ENCODE results near the gene WDR86. TPM values are rescaled to one million over a fixed set of nuclear protein-coding genes. Genes with fewer than 3 reads are reported as not detected.

WDR86 gene
- total RNA-seq, 1 donor from 2014 or later = not detected

GRCh38 chr7:151448261-151449252, 38.7 kb upstream of the WDR86 start:
- DNase-seq = peak; percentile 93
- H3K9me3 Mint-ChIP-seq = no peaks in the 10 kb centered on the region
- H3K27ac Mint-ChIP-seq = no peak overlapping the region
- H3K4me1 Mint-ChIP-seq = peaks cover 4% of the 10 kb centered on the region
- peaks cover 18% of the 10 kb centered on the region for H3K27me3 Mint-ChIP-seq
- H3K4me3 Mint-ChIP-seq = peak overlapping the region; percentile 65
- intact Hi-C loops (cut with micrococcal nuclease) = loop anchor here (1.0 to 10.0 kb wide), 4 partner anchors 80 to 204 kb away; partner anchors contain the start of gene SMARCD3
- no peaks in the 10 kb centered on the region for H3K36me3 Mint-ChIP-seq (ENCODE audit: low read depth)

- Mint-ChIP-seq H3K9me3 (no peaks in the 10 kb centered on the region), H3K4me3 (peak overlapping the region; percentile 71), H3K27me3 (peaks cover 22% of the 10 kb centered on the region), H3K36me3 (ENCODE audit: low read depth) (no peaks in the 10 kb centered on the region), H3K27ac (no peak overlapping the region), H3K4me1 (peaks cover 4% of the 10 kb centered on the region)
- intact Hi-C loops (cut with micrococcal nuclease) = loop anchor here (1.0 to 10.0 kb wide), 5 partner anchors 39 to 203 kb away; partner anchors contain the start of gene SMARCD3
- DNase-seq = no peak
These were observed 38.0 kb upstream of the WDR86 start for GRCh38 chr7:151447901-151448260.

GRCh38 chr7:151447312-151447711, 37.5 kb upstream of the WDR86 start:
- Mint-ChIP-seq H3K36me3 (ENCODE audit: low read depth) (no peaks in the 10 kb centered on the region), H3K4me1 (peaks cover 6% of the 10 kb centered on the region), H3K4me3 (no peak overlapping the region), H3K27ac (no peak overlapping the region), H3K27me3 (peaks cover 22% of the 10 kb centered on the region), H3K9me3 (no peaks in the 10 kb centered on the region)
- DNase-seq = no peak
- intact Hi-C loops (cut with micrococcal nuclease) = loop anchor here (2.0 to 10.0 kb wide), 4 partner anchors 39 to 203 kb away; partner anchors contain the start of gene SMARCD3

GRCh38 chr7:151446412-151446811, 36.6 kb upstream of the WDR86 start:
- no peak overlapping the region for H3K27ac Mint-ChIP-seq
- intact Hi-C loops (cut with micrococcal nuclease) = loop anchor here (2.0 to 10.0 kb wide), 4 partner anchors 38 to 202 kb away; partner anchors contain the start of gene SMARCD3

GRCh38 chr7:151444632-151445031, 34.8 kb upstream of the WDR86 start:
- Mint-ChIP-seq H3K4me3 (no peak overlapping the region), H3K27ac (no peak overlapping the region), H3K36me3 (ENCODE audit: low read depth) (no peaks in the 10 kb centered on the region), H3K4me1 (peaks cover 20% of the 10 kb centered on the region), H3K27me3 (peaks cover 31% of the 10 kb centered on the region), H3K9me3 (no peaks in the 10 kb centered on the region)
- intact Hi-C loops (cut with micrococcal nuclease) = loop anchor here (5.0 to 10.0 kb wide), 3 partner anchors 92 to 200 kb away; partner anchors contain the start of gene SMARCD3
- DNase-seq = no peak

More at GRCh38 chr7:151446412-151446811, 36.6 kb upstream of the WDR86 start:
- peaks cover 10% of the 10 kb centered on the region for H3K4me1 Mint-ChIP-seq
- H3K9me3 Mint-ChIP-seq = no peaks in the 10 kb centered on the region
- no peaks in the 10 kb centered on the region for H3K36me3 Mint-ChIP-seq (ENCODE audit: low read depth)
- no peak for DNase-seq
- no peak overlapping the region for H3K4me3 Mint-ChIP-seq
- peaks cover 25% of the 10 kb centered on the region for H3K27me3 Mint-ChIP-seq

- H3K27ac Mint-ChIP-seq = no peak overlapping the region
- DNase-seq = no peak
- H3K4me3 Mint-ChIP-seq = no peak overlapping the region
- peaks cover 18% of the 10 kb centered on the region for H3K4me1 Mint-ChIP-seq
- no peaks in the 10 kb centered on the region for H3K9me3 Mint-ChIP-seq
- intact Hi-C loops (cut with micrococcal nuclease) = loop anchor here (10.0 kb wide), 1 partner anchor 198 kb away; the partner anchor contains the start of gene SMARCD3
- H3K27me3 Mint-ChIP-seq = peaks cover 35% of the 10 kb centered on the region
- H3K36me3 Mint-ChIP-seq (ENCODE audit: low read depth) = no peaks in the 10 kb centered on the region
These were observed 33.1 kb upstream of the WDR86 start for GRCh38 chr7:151442776-151443496.

- H3K4me3 Mint-ChIP-seq = peak overlapping the region; percentile 44
- no peaks in the 10 kb centered on the region for H3K36me3 Mint-ChIP-seq (ENCODE audit: low read depth)
- peaks cover 16% of the 10 kb centered on the region for H3K4me1 Mint-ChIP-seq
- no peaks in the 10 kb centered on the region for H3K9me3 Mint-ChIP-seq
- no peak for DNase-seq
- no peak overlapping the region for H3K27ac Mint-ChIP-seq
- peaks cover 29% of the 10 kb centered on the region for H3K27me3 Mint-ChIP-seq
- intact Hi-C loops (cut with micrococcal nuclease) = loop anchor here (10.0 kb wide), 1 partner anchor 196 kb away; the partner anchor contains the start of gene SMARCD3
These were observed 31.1 kb upstream of the WDR86 start for GRCh38 chr7:151440799-151441445.

GRCh38 chr7:151439855-151440798, 30.3 kb upstream of the WDR86 start, which contains the start of gene CRYGN:
CRYGN (minus strand) TSS chr7:151440141; CDS start chr7:151439917, 224 bp downstream.
- peaks cover 26% of the 10 kb centered on the region for H3K27me3 Mint-ChIP-seq
- H3K4me3 Mint-ChIP-seq = peak within 1 kb of the TSS; percentile 44
- no peaks in the 10 kb centered on the region for H3K9me3 Mint-ChIP-seq
- no peaks in the 10 kb centered on the region for H3K36me3 Mint-ChIP-seq (ENCODE audit: low read depth)
- no peak within 1 kb of the TSS for H3K27ac Mint-ChIP-seq
- DNase-seq = peak; percentile 68
- peaks cover 16% of the 10 kb centered on the region for H3K4me1 Mint-ChIP-seq
- intact Hi-C loops (cut with micrococcal nuclease) = loop anchor here (10.0 kb wide), 1 partner anchor 195 kb away; the partner anchor contains the start of gene SMARCD3

- H3K4me1 Mint-ChIP-seq = peaks cover 16% of the 10 kb centered on the region
These were observed 29.2 kb upstream of the WDR86 start for GRCh38 chr7:151438864-151439601.

GRCh38 chr7:151437866-151438516, 28.2 kb upstream of the WDR86 start:
- intact Hi-C loops (cut with micrococcal nuclease) = no loop called here
- Mint-ChIP-seq H3K27ac (no peak overlapping the region), H3K9me3 (no peaks in the 10 kb centered on the region), H3K4me1 (peaks cover 20% of the 10 kb centered on the region), H3K27me3 (peaks cover 20% of the 10 kb centered on the region), H3K36me3 (ENCODE audit: low read depth) (no peaks in the 10 kb centered on the region), H3K4me3 (no peak overlapping the region)
- DNase-seq = no peak

More at GRCh38 chr7:151438864-151439601, 29.2 kb upstream of the WDR86 start:
- Mint-ChIP-seq H3K27me3 (peaks cover 22% of the 10 kb centered on the region), H3K27ac (no peak overlapping the region), H3K36me3 (ENCODE audit: low read depth) (no peaks in the 10 kb centered on the region), H3K9me3 (no peaks in the 10 kb centered on the region), H3K4me3 (no peak overlapping the region)
- intact Hi-C loops (cut with micrococcal nuclease) = no loop called here
- no peak for DNase-seq

GRCh38 chr7:151437159-151437553, 27.3 kb upstream of the WDR86 start:
- intact Hi-C loops (cut with micrococcal nuclease) = no loop called here
- no peak overlapping the region for H3K27ac Mint-ChIP-seq
- H3K9me3 Mint-ChIP-seq = no peaks in the 10 kb centered on the region
- H3K27me3 Mint-ChIP-seq = peaks cover 16% of the 10 kb centered on the region
- DNase-seq = no peak
- no peaks in the 10 kb centered on the region for H3K36me3 Mint-ChIP-seq (ENCODE audit: low read depth)
- no peak overlapping the region for H3K4me3 Mint-ChIP-seq
- peaks cover 24% of the 10 kb centered on the region for H3K4me1 Mint-ChIP-seq
